HFF-Myc (cell line): Measurements from ENCODE around the gene KCNE3.
A peak's percentile ranks its signal among the peaks of the same experiment; 100 is the strongest.

Source experiments
- DNase-seq: peaks from one replicate; pipeline ENCODE4 v3.0.0-alpha.2; 2011; ENCODE audit warnings: low read depth; ENCODE audit errors: extremely low read depth
- H3K4me3 ChIP-seq: replicated peaks from 2 replicates; pipeline ENCODE4 v1.5.1; 2011; ENCODE audit warnings: low read depth, mild to moderate bottlenecking, control low read depth, low read length
- TF ChIP-seq, protein P1 (sequence below): IDR thresholded peaks from 2 replicates; pipeline ENCODE4 v1.5.1; 2012; ENCODE audit warnings: mild to moderate bottlenecking, low read depth, low read length, control low read depth; ENCODE audit errors: missing control alignments

Gene KCNE3

DNA sequence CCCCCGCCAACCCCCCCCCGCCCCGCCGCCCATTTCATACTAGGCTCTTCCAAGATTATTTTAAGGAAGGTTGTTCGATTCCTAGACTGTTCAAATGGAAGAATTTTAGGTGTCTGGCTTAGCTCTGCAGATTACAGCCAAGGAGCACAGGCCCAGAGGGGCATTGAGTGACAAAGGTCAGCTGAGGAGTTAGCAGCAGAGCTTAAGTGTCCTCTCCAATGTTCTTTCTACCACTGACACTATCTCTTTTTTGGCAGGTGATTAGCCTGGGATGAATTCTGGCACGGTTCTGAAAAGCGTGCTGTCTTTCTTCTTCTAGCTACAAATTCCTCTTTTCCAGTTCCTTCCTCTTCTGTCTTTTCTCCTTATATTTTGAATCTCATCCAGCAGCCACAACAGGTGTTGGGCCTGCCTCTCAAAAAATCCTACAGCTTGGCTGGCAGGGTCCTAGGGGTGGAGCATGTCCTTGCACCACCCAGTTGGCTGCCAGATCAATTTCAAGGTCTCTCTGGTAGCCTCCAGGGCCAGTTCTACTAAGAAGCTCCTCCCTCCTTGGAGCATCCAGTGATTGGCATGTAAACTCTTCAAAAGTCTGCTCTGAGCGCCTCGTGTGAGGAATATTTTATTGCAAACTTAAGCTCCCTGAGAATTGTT, 23.0 kb downstream of the KCNE3 start:
- no peak for DNase-seq
- H3K4me3 ChIP-seq, result no peak overlapping the region
- TF ChIP-seq, protein P1, sequence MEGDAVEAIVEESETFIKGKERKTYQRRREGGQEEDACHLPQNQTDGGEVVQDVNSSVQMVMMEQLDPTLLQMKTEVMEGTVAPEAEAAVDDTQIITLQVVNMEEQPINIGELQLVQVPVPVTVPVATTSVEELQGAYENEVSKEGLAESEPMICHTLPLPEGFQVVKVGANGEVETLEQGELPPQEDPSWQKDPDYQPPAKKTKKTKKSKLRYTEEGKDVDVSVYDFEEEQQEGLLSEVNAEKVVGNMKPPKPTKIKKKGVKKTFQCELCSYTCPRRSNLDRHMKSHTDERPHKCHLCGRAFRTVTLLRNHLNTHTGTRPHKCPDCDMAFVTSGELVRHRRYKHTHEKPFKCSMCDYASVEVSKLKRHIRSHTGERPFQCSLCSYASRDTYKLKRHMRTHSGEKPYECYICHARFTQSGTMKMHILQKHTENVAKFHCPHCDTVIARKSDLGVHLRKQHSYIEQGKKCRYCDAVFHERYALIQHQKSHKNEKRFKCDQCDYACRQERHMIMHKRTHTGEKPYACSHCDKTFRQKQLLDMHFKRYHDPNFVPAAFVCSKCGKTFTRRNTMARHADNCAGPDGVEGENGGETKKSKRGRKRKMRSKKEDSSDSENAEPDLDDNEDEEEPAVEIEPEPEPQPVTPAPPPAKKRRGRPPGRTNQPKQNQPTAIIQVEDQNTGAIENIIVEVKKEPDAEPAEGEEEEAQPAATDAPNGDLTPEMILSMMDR, result no peak

DNA sequence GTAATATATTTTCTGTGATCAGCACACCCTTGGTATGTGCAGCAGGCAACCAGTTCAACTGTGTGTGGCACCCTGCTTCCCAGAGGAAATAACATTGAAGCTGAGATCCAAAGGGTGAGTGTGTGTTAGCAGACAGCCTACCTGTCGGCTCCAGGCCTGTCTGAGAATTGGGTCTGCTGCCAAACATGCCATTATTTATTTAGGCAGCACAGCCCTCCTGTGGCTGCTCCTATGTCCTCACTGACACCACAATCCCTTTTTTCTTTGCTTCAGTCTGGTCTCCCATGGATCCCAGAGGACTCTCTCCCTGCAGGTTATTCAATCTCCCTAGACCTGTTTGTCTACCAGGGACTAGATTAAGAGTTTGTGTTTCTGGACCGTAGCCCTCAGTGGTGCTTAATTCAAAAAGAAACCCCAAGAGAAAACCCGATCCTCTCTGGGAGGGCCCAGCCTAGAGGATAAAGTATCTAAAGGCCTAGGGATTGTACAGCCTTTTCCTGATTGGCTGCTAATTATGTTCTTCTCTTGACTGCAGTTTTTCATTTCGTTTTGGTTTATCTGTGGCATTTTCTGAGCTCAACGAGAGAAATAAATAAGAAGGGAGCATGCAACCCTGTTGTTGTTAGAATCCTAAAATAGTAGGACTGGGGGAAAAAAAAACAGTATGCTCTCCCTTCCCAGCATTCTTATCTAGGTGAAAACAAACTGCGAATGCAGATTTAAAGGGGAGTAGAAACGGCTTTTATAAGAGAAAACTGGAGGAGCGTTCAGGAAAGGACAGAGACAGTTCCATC, 24.1 kb downstream of the KCNE3 start:
- DNase-seq, result no peak
- TF ChIP-seq, protein P1, result peak; percentile 9
- H3K4me3 ChIP-seq, result no peak overlapping the region

DNA sequence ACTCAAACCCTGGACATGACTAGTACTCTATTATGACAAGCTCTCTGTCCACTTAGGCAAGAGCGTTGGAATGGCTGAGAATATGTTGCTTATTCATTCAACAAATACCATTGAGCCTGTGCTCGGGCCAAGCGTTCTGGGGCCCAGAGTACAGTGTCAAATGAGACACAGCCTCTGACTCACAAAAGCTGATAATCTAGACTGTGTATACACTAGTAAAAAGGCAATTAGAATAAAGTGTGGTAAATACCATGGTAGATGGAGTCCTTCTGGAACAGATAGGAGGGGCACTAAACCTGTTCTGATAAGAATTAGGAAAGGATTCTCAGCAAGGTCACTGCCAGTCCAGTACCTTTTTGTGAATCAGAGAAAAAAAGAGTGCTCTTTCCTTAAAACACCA, 24.7 kb downstream of the KCNE3 start:
- no peak overlapping the region for H3K4me3 ChIP-seq
- DNase-seq, result no peak
- TF ChIP-seq, protein P1, result no peak

DNA sequence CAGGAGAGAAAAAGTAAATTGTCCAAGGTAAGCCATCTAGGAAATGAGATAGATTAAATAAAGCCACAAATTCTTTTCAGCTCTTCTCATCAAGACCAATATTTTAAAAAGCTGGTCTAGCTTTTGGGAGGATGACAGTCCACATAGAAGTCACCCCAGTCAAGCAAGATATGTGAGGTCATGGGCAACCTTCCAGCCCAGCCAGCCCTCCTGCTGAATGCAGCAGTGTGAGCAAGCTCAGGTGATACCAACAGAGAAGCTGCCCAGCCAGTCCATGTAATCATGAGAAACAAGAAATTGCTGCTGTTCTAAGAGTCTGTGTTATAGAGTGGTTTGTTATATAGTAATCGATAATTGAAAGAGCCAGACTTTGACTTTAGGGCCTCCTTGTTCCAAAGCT, 28.7 kb downstream of the KCNE3 start:
- DNase-seq, result no peak
- H3K4me3 ChIP-seq, result no peak overlapping the region
- TF ChIP-seq, protein P1, result no peak

DNA sequence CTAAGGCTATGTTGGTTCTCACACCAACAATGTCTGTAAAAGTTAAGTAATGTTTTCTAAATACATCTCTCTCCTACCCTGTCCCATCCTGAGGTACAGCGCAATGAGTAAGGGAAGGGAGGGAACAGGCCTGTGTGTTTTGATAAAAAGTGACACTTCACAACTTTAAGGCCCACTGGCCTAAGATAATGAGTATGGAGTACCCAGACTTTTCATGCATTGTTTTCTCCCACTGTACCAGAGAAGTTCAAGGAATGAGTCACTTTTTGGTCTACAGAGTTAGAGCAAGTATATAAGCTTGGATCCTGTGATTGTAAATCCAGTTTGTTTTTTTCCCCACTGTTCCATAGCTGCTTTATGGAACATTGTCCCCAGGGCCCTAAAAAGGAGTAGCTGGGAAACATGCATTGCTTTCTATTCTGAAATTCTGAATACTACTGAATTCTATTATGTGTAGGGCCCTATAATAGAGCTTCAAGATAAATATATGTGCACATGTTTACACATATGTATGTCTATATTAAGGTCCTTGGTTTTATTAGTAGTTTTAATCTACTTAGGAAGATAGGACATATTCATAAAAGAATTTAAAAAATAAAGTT, 29.8 kb downstream of the KCNE3 start:
- no peak overlapping the region for H3K4me3 ChIP-seq
- no peak for DNase-seq
- TF ChIP-seq, protein P1, result no peak

DNA sequence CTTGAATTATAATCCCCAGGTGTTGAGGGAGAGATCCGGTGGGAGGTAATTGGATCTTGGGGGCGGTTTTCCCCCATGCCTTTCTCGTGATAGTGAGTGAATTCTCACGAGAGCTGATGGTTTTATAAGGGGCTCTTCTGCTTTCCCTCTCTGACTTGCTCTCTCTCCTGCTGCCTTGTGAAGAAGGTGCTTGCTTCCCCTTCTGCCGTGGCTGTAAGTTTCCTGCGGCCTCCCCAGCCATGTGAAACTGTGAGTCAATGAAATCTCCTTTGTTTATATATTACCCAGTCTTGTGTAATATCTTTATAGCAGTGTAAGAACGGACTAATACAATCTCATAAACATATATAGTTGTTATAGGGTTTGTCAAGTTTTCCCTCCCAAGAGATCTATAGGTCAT, 32.8 kb downstream of the KCNE3 start:
- no peak overlapping the region for H3K4me3 ChIP-seq
- TF ChIP-seq, protein P1, result no peak
- DNase-seq, result no peak
